HepG2 (cell line): ENCODE results near the gene RIMBP2.

Experiments
- CTCF ChIP-seq: sonication (generic); formaldehyde crosslinking; IDR thresholded peaks from 2 replicates; pipeline ENCODE4 v1.5.0; 2020; ENCODE audit warnings: mild to moderate bottlenecking, missing genetic modification reagents, moderate library complexity
- FOXM1 ChIP-seq: sonication (generic); formaldehyde crosslinking; IDR thresholded peaks from 2 replicates; pipeline ENCODE4 v1.5.0; 2020; ENCODE audit warnings: missing genetic modification reagents
- FOXP1 ChIP-seq, 2 experiments: fragments of 450-650 bp in 1 of 2; IDR thresholded peaks; 2 replicates each; pipeline ENCODE4 v1.6.1; 2017 to 2018; ENCODE audit warnings: antibody characterized with exemption in 1 of 2
- JUND ChIP-seq: sonication (generic); formaldehyde crosslinking; IDR thresholded peaks from 2 replicates; pipeline ENCODE4 v1.8.0; 2022; ENCODE audit warnings: mild to moderate bottlenecking, missing genetic modification reagents
- LCORL ChIP-seq, 2 experiments: fragments of 450-650 bp in 1 of 2; sonication (generic) in 1 of 2; formaldehyde crosslinking in 1 of 2; IDR thresholded peaks; 2 replicates each; pipeline versions ENCODE4 v1.5.0 to v1.6.1; 2017 to 2020; ENCODE audit warnings: antibody characterized with exemption in 1 of 2, missing genetic modification reagents in 1 of 2
- MXI1 ChIP-seq: IDR thresholded peaks from 3 replicates; pipeline ENCODE4 v1.6.1; 2012; ENCODE audit warnings: low read depth, low read length, inconsistent platforms, borderline replicate concordance
- NR1H2 ChIP-seq: sonication (generic); formaldehyde crosslinking; IDR thresholded peaks from 2 replicates; pipeline ENCODE4 v1.8.1; 2022; ENCODE audit warnings: low read depth, missing genetic modification reagents, borderline replicate concordance
- SP1 ChIP-seq, 2 experiments: fragments of 450-650 bp in 1 of 2; sonication (generic) in 1 of 2; formaldehyde crosslinking in 1 of 2; IDR thresholded peaks; 2 replicates each; pipeline versions ENCODE4 v1.4.0 to v1.6.1; 2016 to 2020; ENCODE audit warnings: missing genetic modification reagents in 1 of 2
- SP2 ChIP-seq: sonication (generic); formaldehyde crosslinking; IDR thresholded peaks from 2 replicates; pipeline ENCODE4 v1.5.1; 2020; ENCODE audit warnings: mild to moderate bottlenecking, missing genetic modification reagents
- TCF7 ChIP-seq: sonication (generic); IDR thresholded peaks from 2 replicates; pipeline ENCODE4 v1.6.1; 2016; ENCODE audit warnings: antibody characterized with exemption, low read depth
- UBTF ChIP-seq: sonication (generic); formaldehyde crosslinking; IDR thresholded peaks from 2 replicates; pipeline ENCODE4 v1.4.0; 2020; ENCODE audit warnings: mild to moderate bottlenecking, missing genetic modification reagents

GRCh38 chr12:130530429-130530828, 185.7 kb downstream of the RIMBP2 start:
- TF ChIP-seq MXI1, result no peak
- no peak for TF ChIP-seq SP1 (IDR thresholded peaks at IDR 0.05)
- TF ChIP-seq SP1 (CRISPR knock-in tag; IDR thresholded peaks at IDR 0.05), result no peak
- no peak for TF ChIP-seq UBTF
- TF ChIP-seq JUND (CRISPR knock-in tag), result no peak
- TF ChIP-seq FOXM1 (CRISPR knock-in tag), result no peak
- no peak for TF ChIP-seq CTCF (CRISPR knock-in tag)
- TF ChIP-seq NR1H2 (CRISPR knock-in tag), result no peak
- no peak for TF ChIP-seq TCF7
- TF ChIP-seq SP2 (CRISPR knock-in tag), result no peak
- no peak for TF ChIP-seq FOXP1 (IDR thresholded peaks at IDR 0.05)
- TF ChIP-seq FOXP1 (CRISPR knock-in tag; IDR thresholded peaks at IDR 0.05), result no peak
- TF ChIP-seq LCORL (IDR thresholded peaks at IDR 0.05), result no peak
- no peak for TF ChIP-seq LCORL (CRISPR knock-in tag; IDR thresholded peaks at IDR 0.05)
